Stimulated activated CD8-positive, alpha-beta memory T cell treated with anti-CD3 and anti-CD28 coated beads, Interleukin-12 subunit alpha, Interleukin-12 subunit beta, amount 100 ng/mL, for 4 hours (primary cell): ENCODE results near the gene PJA1.

Experiments
- DNase-seq: peaks from one replicate; pipeline ENCODE4 v3.0.0-alpha.2; 2020; ENCODE audit warnings: low read depth

The PJA1 gene

GRCh38 chrX:69142788-69143469, 22.3 kb downstream of the PJA1 start:
- no peak for DNase-seq

- no peak for DNase-seq
These were observed 24.4 kb downstream of the PJA1 start for GRCh38 chrX:69140837-69141236.

GRCh38 chrX:69139516-69139915, 25.7 kb downstream of the PJA1 start:
- no peak for DNase-seq

GRCh38 chrX:69138512-69138911, 26.7 kb downstream of the PJA1 start:
- DNase-seq, result no peak

- no peak for DNase-seq
These were observed 27.2 kb downstream of the PJA1 start for GRCh38 chrX:69138118-69138390.

- no peak for DNase-seq
These were observed 27.7 kb downstream of the PJA1 start for GRCh38 chrX:69137371-69138117.

- no peak for DNase-seq
These were observed 28.5 kb downstream of the PJA1 start for GRCh38 chrX:69136546-69137331.

GRCh38 chrX:69133921-69134542, 31.2 kb downstream of the PJA1 start:
- DNase-seq, result no peak

- DNase-seq, result no peak
These were observed 33.4 kb downstream of the PJA1 start for GRCh38 chrX:69131886-69132285.

GRCh38 chrX:69130439-69130838, 34.8 kb downstream of the PJA1 start:
- no peak for DNase-seq

- DNase-seq, result no peak
These were observed 36.7 kb downstream of the PJA1 start for GRCh38 chrX:69128588-69128987.

GRCh38 chrX:69127466-69127865, 37.8 kb downstream of the PJA1 start:
- no peak for DNase-seq

GRCh38 chrX:69126642-69127041, 38.6 kb downstream of the PJA1 start:
- no peak for DNase-seq

GRCh38 chrX:69125094-69125493, 40.2 kb downstream of the PJA1 start:
- no peak for DNase-seq

- DNase-seq, result no peak
These were observed 41.1 kb downstream of the PJA1 start for GRCh38 chrX:69124108-69124507.

- DNase-seq, result no peak
These were observed 41.8 kb downstream of the PJA1 start for GRCh38 chrX:69123481-69123880.

GRCh38 chrX:69121321-69122000, 43.8 kb downstream of the PJA1 start:
- no peak for DNase-seq

- no peak for DNase-seq
These were observed 44.8 kb downstream of the PJA1 start for GRCh38 chrX:69120476-69120875.

- no peak for DNase-seq
These were observed 46.1 kb downstream of the PJA1 start for GRCh38 chrX:69119122-69119521.

- no peak for DNase-seq
These were observed 47.3 kb downstream of the PJA1 start for GRCh38 chrX:69117876-69118526.

- no peak for DNase-seq
These were observed 49.2 kb downstream of the PJA1 start for GRCh38 chrX:69116077-69116476.

- no peak for DNase-seq
These were observed 51.5 kb downstream of the PJA1 start for GRCh38 chrX:69113723-69114122.
